GM21447 (cell line): ENCODE results near the gene NOL4L.
A peak's percentile ranks its signal among the peaks of the same experiment; 100 is the strongest.

Source experiments
- ATAC-seq: cut with Tn5 transposase; IDR thresholded peaks from one replicate; pipeline ENCODE4 v1.9.1; 2021; ENCODE audit not compliant: unreplicated experiment

Gene NOL4L

GRCh38 chr20:32543570-32544259, 41.4 kb downstream of the NOL4L start:
- no peak for ATAC-seq

DNA sequence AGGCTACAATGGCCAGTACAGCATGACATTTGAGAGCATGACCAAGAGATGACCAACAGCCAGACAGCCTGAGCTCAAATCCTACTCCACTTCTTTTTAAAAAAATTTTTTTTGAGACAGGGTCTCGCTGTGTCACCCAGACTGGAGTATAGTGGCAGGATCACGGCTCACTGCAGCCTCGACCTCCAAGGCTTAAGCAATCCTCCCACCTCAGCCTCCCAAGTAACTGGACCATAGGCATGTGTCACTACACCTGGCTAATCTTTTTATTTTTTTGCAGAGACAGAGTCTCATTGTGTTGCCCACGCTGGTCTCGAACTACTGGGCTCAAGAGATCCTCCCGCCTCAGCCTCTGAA, 42.9 kb downstream of the NOL4L start:
- no peak for ATAC-seq

- no peak for ATAC-seq
Observed at GRCh38 chr20:32541323-32542258, 43.5 kb downstream of the NOL4L start.

DNA sequence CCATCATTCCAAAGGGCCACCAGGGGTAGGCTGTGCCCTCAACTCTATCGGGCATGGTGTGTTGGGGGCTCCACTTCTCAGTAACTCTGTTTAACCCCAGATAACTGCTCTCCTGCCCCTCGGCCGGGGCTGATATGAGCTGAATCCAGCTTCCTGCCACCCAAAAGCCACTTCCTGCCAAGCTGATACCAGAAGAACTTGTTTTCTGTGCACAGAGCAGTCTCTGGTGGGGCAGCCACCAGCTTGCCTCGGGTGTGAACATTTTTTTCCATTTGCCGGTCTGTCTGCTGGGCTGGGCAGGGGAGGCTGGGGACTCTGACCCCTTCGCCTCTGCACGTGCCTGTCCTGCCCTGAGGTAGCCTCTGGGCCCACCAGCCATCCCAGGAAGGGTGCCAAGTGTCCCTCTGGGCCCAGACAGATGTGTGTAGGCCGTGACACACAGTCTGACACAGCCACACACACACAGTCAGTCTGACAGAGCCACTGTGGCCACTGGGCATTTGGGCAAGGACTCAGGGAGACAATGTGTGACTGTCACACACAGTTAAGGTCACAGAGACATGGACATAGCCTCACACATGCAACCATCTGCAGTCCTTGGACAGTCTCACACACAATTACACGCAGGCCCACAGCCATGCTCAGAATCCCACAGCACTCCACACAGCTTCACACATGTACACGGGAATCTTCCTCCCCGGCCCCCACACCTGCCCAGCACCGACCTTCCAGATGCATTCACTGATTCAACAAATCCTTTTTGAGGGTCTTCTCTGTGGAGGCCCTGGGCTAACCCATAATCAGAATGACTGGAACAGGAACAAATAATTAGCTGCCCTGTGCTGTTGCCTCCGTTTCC, 45.1 kb downstream of the NOL4L start:
- ATAC-seq: no peak

GRCh38 chr20:32539026-32539816, 45.9 kb downstream of the NOL4L start:
- no peak for ATAC-seq

GRCh38 chr20:32538526-32538939, 46.6 kb downstream of the NOL4L start:
- ATAC-seq: no peak

- no peak for ATAC-seq
Observed at GRCh38 chr20:32537657-32538525, 47.2 kb downstream of the NOL4L start.

DNA sequence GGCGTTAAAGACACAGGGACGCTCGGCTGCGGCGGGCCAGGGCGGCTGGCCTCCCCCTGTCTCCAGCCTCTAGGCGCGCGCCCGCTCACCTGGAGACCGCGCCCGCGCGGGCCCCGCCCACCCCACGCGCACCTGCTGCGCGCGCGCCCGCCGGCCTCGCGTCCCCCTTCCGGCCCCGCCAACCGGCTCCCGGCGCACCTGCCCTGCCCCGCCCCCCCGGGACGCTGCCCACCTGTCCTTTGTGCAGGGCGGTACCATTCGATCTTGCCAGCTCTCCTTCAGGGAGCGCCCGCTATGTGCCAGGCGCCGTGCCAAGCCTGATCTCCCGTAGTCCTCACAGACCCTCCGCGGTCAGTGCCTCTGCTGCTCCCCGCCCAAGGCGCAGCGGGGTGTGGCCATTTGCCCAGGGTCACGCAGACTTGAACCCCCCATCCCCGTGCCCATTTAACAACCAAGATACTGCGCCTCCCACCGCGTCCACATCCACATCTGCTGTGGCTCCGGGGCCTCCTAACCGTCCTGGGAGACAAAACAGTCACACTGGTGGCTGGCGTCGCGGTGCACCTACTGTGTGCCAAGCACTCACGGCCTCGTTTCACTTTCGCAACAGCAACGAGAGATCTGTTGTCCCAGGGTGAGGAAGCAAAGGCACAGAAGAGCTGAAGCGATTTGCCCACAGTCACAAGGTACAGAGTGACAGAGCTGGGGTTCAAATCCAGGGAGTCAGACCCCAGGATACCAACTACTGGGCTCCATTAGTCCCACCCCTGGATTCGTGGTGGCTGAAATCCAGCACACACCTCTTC, 48.1 kb downstream of the NOL4L start:
- no peak for ATAC-seq

DNA sequence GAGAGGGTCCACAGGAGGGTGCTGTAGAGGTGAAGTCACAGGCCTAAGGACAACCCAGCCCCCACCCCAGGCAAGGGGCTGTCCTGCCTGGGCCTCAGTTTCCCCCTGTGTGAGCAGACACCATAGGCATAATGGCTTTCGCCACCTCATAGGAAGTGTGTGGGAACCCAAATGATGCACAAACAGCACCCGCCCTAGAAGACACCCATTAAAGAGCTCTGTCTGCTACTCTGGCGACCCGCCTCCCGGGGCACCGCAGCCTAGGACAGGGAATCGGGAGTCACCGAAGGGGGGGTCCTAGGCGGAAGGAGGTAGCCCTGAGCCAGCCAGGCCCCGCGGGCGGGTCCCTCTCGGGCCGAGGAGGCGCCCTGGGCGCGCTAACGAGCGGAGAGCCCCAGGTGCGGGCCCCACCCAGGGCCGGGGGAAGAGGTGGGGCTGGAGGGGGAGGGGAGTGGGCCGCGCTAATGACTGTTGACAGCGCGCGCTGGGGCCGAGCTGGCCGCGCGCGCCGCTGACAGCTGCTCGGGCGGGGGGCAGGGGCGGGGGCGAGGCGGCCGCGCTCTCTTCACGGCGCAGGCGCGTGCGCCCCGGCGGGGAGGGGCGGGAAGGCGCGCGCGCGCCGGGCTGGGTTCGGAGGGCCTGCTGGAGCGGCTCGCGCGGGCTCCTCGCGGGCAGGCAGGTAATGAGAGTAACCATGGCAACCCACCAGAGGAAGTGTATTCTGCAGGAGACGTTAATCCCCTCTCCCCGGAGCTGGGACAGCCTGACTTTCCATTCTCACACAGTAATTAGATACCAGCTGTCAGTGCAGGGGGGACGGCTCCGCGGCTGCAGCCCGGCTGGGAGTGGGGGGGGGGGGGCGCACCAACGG, 48.9 kb downstream of the NOL4L start:
- ATAC-seq: peak; percentile 42

DNA sequence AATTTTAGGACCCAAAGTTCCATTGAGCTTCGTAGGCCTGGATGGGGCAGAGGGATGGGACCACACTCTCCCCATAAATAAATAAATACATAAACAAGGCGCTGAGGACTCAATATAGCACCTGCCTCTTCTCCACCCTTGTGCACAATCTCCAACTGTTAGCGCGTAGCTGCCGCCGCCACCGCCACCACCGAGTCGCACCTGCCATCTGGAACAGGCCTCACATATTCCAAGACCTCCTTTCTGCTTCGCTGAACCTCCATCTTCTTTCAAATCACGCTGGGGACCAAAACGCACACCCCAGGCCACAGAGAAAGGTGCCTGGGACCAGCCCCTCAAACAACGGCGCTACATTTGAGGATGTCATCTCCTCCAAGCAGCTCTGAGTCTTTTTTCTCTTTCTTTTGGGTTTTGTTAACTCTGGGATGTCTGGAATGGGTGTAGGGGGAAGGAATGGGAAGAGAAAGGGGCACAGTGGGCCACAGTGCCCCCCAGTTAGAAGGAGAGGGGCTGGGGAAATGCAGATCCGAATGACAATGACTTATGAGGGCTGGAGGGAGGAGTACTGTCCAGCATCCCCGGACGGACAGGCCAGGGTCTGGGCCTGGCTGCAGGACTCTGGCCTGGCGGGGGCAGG, 49.7 kb downstream of the NOL4L start:
- ATAC-seq: no peak

- no peak for ATAC-seq
Observed at GRCh38 chr20:32534661-32535240, 50.4 kb downstream of the NOL4L start.

- no peak for ATAC-seq
Observed at GRCh38 chr20:32533732-32534131, 51.4 kb downstream of the NOL4L start.

DNA sequence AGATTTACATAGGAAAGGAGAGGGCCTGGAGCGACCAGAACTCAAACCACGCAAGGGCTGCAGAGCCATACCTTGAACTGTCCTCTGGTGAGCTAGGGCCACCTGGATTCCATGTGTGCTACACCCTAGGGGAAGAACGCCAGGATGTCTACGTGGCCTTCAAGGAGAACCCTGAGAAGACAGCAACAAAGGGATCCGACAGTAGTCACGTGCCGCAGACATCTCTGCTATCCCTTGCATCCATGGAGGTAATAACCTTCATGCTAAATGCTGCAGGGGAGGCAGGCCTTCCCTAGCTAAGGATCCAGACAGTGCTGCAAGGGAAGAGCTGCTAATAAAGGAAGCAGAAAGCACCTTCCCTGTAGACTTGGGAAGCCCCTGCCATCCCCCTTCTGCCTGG, 52.9 kb downstream of the NOL4L start:
- ATAC-seq: no peak

DNA sequence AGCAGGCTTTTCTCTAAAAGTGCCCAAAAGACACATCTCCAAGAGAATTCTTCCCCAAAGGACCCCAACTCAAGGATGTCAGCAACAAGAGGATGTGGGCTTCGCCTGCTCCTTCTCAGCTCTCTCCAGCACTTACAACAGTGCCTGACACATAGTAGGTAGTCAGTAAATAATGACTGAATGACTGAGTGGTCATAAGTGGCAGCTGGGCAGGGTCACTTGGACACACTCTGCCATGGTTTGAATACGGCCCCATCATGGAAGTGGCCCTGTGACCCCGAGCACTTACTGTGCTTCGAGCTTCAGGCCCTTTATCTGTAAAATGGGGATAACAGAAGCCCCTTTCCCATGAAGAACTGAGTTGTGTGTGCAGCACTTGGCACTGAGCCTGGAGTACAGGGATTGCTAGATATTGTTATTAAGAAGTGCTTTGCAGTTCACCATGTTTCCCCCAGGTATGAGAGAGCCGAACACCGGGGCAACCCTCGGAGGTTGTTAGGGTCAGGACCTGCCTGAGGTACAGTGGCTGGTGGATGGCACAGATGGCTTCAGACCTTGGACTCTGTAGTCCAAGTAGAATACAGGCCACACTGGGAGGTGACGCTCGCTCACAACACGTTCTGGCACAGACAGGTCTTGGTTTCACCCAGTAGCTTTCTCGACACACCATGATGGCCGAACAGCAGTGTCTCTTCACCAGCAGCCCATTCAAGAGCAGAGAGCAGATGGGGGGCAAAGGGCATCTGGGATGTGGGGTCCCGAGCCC, 56.0 kb downstream of the NOL4L start:
- ATAC-seq: no peak

DNA sequence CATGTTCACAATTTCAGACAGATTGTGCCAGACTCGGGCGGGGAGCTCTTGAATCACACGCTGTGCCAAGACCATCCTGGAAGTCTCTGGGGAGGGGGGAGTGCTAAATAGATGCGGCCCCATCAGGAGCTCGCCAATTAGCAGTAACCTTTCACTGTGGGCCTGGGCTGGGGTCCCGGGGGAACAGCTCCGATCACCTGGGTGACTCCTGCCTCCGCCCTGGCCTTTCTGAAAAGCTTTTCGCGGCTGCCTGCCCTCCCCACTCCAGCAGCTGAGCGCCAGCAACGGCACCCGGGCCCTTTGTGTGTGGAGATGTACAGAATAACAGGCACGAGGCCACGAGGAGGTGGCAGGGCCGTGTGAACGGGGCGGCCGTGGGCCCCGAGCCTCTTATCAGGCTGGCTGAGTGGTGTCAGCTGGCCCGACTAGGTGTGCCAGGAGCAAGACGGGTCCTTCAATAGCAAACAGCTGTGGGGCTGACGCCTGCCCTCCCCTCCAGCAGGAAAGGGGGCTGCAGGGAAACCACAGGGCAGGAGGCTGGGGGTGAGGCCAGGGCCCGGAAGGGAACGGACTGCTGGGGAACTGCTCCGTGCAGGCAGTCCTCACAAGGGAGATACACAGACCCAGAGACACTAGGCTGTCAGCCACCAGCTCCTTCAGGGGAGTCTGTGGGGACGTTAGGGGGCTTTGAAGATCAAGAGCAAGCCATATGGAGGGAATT, 56.8 kb downstream of the NOL4L start:
- ATAC-seq: no peak
